SK-N-SH (cell line): ENCODE results near the gene PARVB. TPM values are rescaled to one million over a fixed set of nuclear protein-coding genes. Genes with fewer than 3 reads are reported as not detected.

Experiments
- CTCF ChIA-PET: fragments of 300-600, 350-600 bp; formaldehyde crosslinking; extraction: SDS; loops from one replicate; lab custom pipeline; 2021; lab: Yijun Ruan, JAX
- POLR2A ChIA-PET: fragments of 350-600 bp; sonication (Branson Sonifier 250); formaldehyde crosslinking; extraction: SDS; loops from one replicate; lab custom pipeline; 2020; ENCODE audit warnings: antibody characterized with exemption, inconsistent platforms; lab: Yijun Ruan, JAX
- DNase-seq: peaks from one replicate; pipeline ENCODE4 v3.0.0; 2012
- H2AFZ ChIP-seq: fragments of 200-600 bp; sonication (generic); 2 replicates; pipeline ENCODE4 v1.8.1; 2016; ENCODE audit warnings: antibody characterized with exemption, mild to moderate bottlenecking, low read depth
- H3F3A ChIP-seq: fragments of 200-600 bp; sonication (generic); replicated peaks from 2 replicates; pipeline ENCODE3; 2016; ENCODE audit warnings: antibody characterized with exemption, mild to moderate bottlenecking; ENCODE audit not compliant: insufficient read depth
- H3K27ac ChIP-seq, 2 experiments: fragments of 200-500 bp in 1 of 2; fragments of 200-600 bp in 1 of 2; sonication (Bioruptor generic) in 1 of 2; sonication (generic), shearing (Covaris generic) in 1 of 2; 2 replicates each; pipeline versions ENCODE4 v1.5.1 to v1.6.1; 2014 to 2016; ENCODE audit warnings: low read depth in 2 of 2, inconsistent platforms in 1 of 2, low read length in 1 of 2, mild to moderate bottlenecking in 1 of 2, mixed read lengths in 1 of 2
- H3K27me3 ChIP-seq: fragments of 200-600 bp; sonication (generic), shearing (Covaris generic); 2 replicates; pipeline ENCODE4 v1.6.1; 2016; ENCODE audit warnings: mixed run types; ENCODE audit not compliant: insufficient read depth
- H3K36me3 ChIP-seq, 2 experiments: fragments of 200-500 bp in 1 of 2; fragments of 200-600 bp in 1 of 2; sonication (Bioruptor generic) in 1 of 2; sonication (generic) in 1 of 2; replicated peaks in 1 of 2; 2 replicates each; pipeline versions ENCODE3 to v1.5.1; 2014 to 2016; ENCODE audit warnings: low read length in 1 of 2, mild to moderate bottlenecking in 1 of 2; ENCODE audit not compliant: insufficient read depth in 2 of 2, control insufficient read depth in 1 of 2
- H3K4me1 ChIP-seq, 2 experiments: fragments of 200-500 bp in 1 of 2; fragments of 200-600 bp in 1 of 2; sonication (Bioruptor generic) in 1 of 2; sonication (generic), shearing (Covaris generic) in 1 of 2; 2 replicates each; pipeline versions ENCODE4 v1.5.1 to v1.6.1; 2014 to 2016; ENCODE audit warnings: low read depth in 1 of 2, low read length in 1 of 2, mixed run types in 1 of 2; ENCODE audit not compliant: insufficient read depth in 2 of 2, control insufficient read depth in 1 of 2
- H3K4me2 ChIP-seq: fragments of 200-600 bp; sonication (generic), shearing (Covaris generic); 2 replicates; pipeline ENCODE4 v1.6.1; 2017; ENCODE audit warnings: mixed run types
- H3K4me3 ChIP-seq, 2 experiments: fragments of 200-500 bp in 1 of 2; fragments of 200-600 bp in 1 of 2; sonication (Bioruptor generic) in 1 of 2; sonication (generic), shearing (Covaris generic) in 1 of 2; 2 replicates each; pipeline versions ENCODE4 v1.5.1 to v1.8.1; 2014 to 2016; ENCODE audit warnings: low read depth in 2 of 2, inconsistent platforms in 1 of 2, low read length in 1 of 2, mild to moderate bottlenecking in 1 of 2, mixed read lengths in 1 of 2, moderate library complexity in 1 of 2
- H3K79me2 ChIP-seq: fragments of 200-600 bp; sonication (generic); 2 replicates; pipeline ENCODE4 v1.8.1; 2017; ENCODE audit warnings: mild to moderate bottlenecking; ENCODE audit not compliant: insufficient read depth
- H3K9ac ChIP-seq: fragments of 200-600 bp; sonication (generic); 2 replicates; pipeline ENCODE4 v1.6.1; 2017; ENCODE audit warnings: mixed run types
- H3K9me2 ChIP-seq: fragments of 200-600 bp; sonication (generic); 2 replicates; pipeline ENCODE4 v1.6.1; 2017; ENCODE audit warnings: mixed run types
- H3K9me3 ChIP-seq: fragments of 200-600 bp; sonication (generic); 2 replicates; pipeline ENCODE4 v1.6.1; 2017; ENCODE audit warnings: mixed run types, mild to moderate bottlenecking, moderate library complexity
- H4K20me1 ChIP-seq: fragments of 200-600 bp; sonication (generic); 2 replicates; pipeline ENCODE4 v1.6.1; 2017; ENCODE audit warnings: mild to moderate bottlenecking, mixed run types; ENCODE audit not compliant: insufficient read depth
- CTCF ChIP-seq: fragments of 200-600 bp; sonication (generic); IDR thresholded peaks from 2 replicates; pipeline ENCODE4 v1.6.1; 2017; ENCODE audit warnings: antibody characterized with exemption, mild to moderate bottlenecking, moderate library complexity
- ELF1 ChIP-seq: IDR thresholded peaks from 2 replicates; pipeline ENCODE4 v1.4.0; 2012
- EP300 ChIP-seq, 2 experiments: IDR thresholded peaks; 2 replicates each; pipeline versions ENCODE4 v1.4.0 to v1.6.1; 2012; ENCODE audit warnings: borderline replicate concordance in 1 of 2, low read depth in 1 of 2, low read length in 1 of 2
- EZH2phosphoT487 ChIP-seq: fragments of 200-600 bp; sonication (generic); IDR thresholded peaks from 2 replicates; pipeline ENCODE4 v1.6.1; 2017; ENCODE audit warnings: low read depth, mixed run types, mild to moderate bottlenecking, antibody characterized with exemption, moderate library complexity, borderline replicate concordance
- FOSL2 ChIP-seq: IDR thresholded peaks from 2 replicates; pipeline ENCODE4 v1.4.0; 2012; ENCODE audit warnings: low read depth, mild to moderate bottlenecking, moderate library complexity, borderline replicate concordance
- GATA2 ChIP-seq: sonication (generic); formaldehyde crosslinking; IDR thresholded peaks from 2 replicates; pipeline ENCODE4 v1.5.0; 2020; ENCODE audit warnings: mild to moderate bottlenecking, missing genetic modification reagents
- IRF3 ChIP-seq: fragments of 150-350 bp; IDR thresholded peaks from 2 replicates; pipeline ENCODE4 v1.6.1; 2016; ENCODE audit warnings: mild to moderate bottlenecking, low read depth, low read length
- MAX ChIP-seq: IDR thresholded peaks from 2 replicates; pipeline ENCODE4 v1.4.0; 2012; ENCODE audit warnings: low read depth
- NFIC ChIP-seq: IDR thresholded peaks from 2 replicates; pipeline ENCODE4 v1.4.0; 2012; ENCODE audit warnings: borderline replicate concordance
- RFX5 ChIP-seq: IDR thresholded peaks from 2 replicates; pipeline ENCODE4 v1.6.1; 2012; ENCODE audit warnings: mild to moderate bottlenecking, improper control_type of control experiment, low read length
- TAF1 ChIP-seq: IDR thresholded peaks from 2 replicates; pipeline ENCODE4 v1.6.1; 2012; ENCODE audit warnings: low read depth, mild to moderate bottlenecking, low read length, moderate library complexity, borderline replicate concordance
- USF1 ChIP-seq: IDR thresholded peaks from 2 replicates; pipeline ENCODE4 v1.4.0; 2012; ENCODE audit warnings: low read depth, borderline replicate concordance
- WGBS: methylation state at CpG from one replicate; pipeline ENCODE4 v1.1.6; 2017; ENCODE audit warnings: low lambda C conversion rate; 5-methylcytosine and 5-hydroxymethylcytosine counted together
- polyA plus RNA-seq, 3 experiments: library from polyadenylated mRNA; depleted of rRNA; stranded (reverse); fragments of >200 nt; gene quantifications; 2 replicates each; pipeline ENCODE4 v1.2.3, GENCODE V29; 2012

Gene PARVB
- polyA plus RNA-seq, 1 of the 3 experiments (the other 2 are of a cell fraction), result 87.8 TPM

- Histone ChIP-seq H4K20me1 (no peaks in the 10 kb centered on the region), H3K9me2 (no peaks in the 10 kb centered on the region), H3K4me3 (no peak overlapping the region), H3K27ac (no peak overlapping the region), H3K4me1 (peaks cover 5 to 11% of the 10 kb centered on the region in 2 experiments; a peak in 2 of 4 replicates), H2AFZ (no peak overlapping the region), H3K79me2 (peaks cover 14% of the 10 kb centered on the region; the same call in 1 of the 2 replicates), H3K27me3 (no peaks in the 10 kb centered on the region), H3K36me3 (no peaks in the 10 kb centered on the region), H3K9me3 (no peaks in the 10 kb centered on the region), H3K4me2 (no peak overlapping the region), H3K9ac (no peak overlapping the region), H3F3A (peaks cover 20% of the 10 kb centered on the region)
- POLR2A ChIA-PET, result no interaction called here
- 98% methylated on average over 8 of the region's 10 CpGs for WGBS
- CTCF ChIA-PET, result interaction anchor here (0.6 kb wide), 1 partner anchor 26 kb away, joined by 4 read pairs; no protein-coding TSS in a partner anchor
- no peak for TF ChIP-seq IRF3
- TF ChIP-seq TAF1, result no peak
- TF ChIP-seq ELF1, result no peak
- no peak for TF ChIP-seq EZH2phosphoT487
- no peak for DNase-seq
These were observed 4.7 kb upstream of the PARVB start for GRCh38 chr22:44019416-44019815.

GRCh38 chr22:44019846-44020245 lies 4.3 kb upstream of the PARVB start:
- Histone ChIP-seq H2AFZ (no peak overlapping the region), H3K27ac (no peak overlapping the region), H3K36me3 (no peaks in the 10 kb centered on the region), H3K9ac (no peak overlapping the region), H3F3A (peaks cover 23% of the 10 kb centered on the region), H3K27me3 (no peaks in the 10 kb centered on the region), H3K4me1 (peaks cover 8 to 11% of the 10 kb centered on the region in 2 experiments; a peak in 2 of 4 replicates), H3K4me2 (no peak overlapping the region), H4K20me1 (no peaks in the 10 kb centered on the region), H3K4me3 (no peak overlapping the region), H3K9me2 (no peaks in the 10 kb centered on the region), H3K79me2 (peaks cover 17% of the 10 kb centered on the region; the same call in 1 of the 2 replicates), H3K9me3 (no peaks in the 10 kb centered on the region)
- 94% methylated on average over 5 of the region's 5 CpGs for WGBS
- no peak for TF ChIP-seq GATA2 (CRISPR knock-in tag)
- no peak for TF ChIP-seq EP300 (IDR thresholded peaks at IDR 0.05; ENCODE audit: borderline replicate concordance in 1 of 2, low read depth in 1 of 2, low read length in 1 of 2)
- no peak for TF ChIP-seq CTCF
- TF ChIP-seq RFX5, result no peak
- TF ChIP-seq MAX, result no peak
- no peak for TF ChIP-seq FOSL2
- TF ChIP-seq NFIC, result no peak
- no peak for TF ChIP-seq USF1
- TF ChIP-seq ELF1, result no peak
- ChIA-PET CTCF (interaction anchor here (0.6 kb wide), 1 partner anchor 27 kb away, joined by 4 read pairs; no protein-coding TSS in a partner anchor), POLR2A (no interaction called here)
- DNase-seq, result no peak
